DND-41 (cell line): ENCODE data around the gene IPCEF1.

Experiments
- CTCF ChIP-seq: IDR thresholded peaks from 2 replicates; pipeline ENCODE4 v1.5.1; 2012; ENCODE audit warnings: borderline replicate concordance, low read length, moderate library complexity, mild to moderate bottlenecking; ENCODE audit not compliant: poor library complexity, severe bottlenecking; ENCODE audit errors: extremely low read depth
- EZH2 ChIP-seq: IDR thresholded peaks from 3 replicates; pipeline ENCODE4 v1.6.1; 2012; ENCODE audit warnings: borderline replicate concordance, low read depth, mild to moderate bottlenecking, moderate library complexity, low read length, inconsistent platforms; ENCODE audit not compliant: severe bottlenecking

- TF ChIP-seq CTCF, result no peak
- no peak for TF ChIP-seq EZH2
These were observed 189.5 kb downstream of the IPCEF1 start for GRCh38 chr6:154167126-154167525.
